NT2/D1 (cell line): ENCODE data around the gene PIWIL4.

Experiments used
- SUZ12 ChIP-seq: IDR thresholded peaks from 2 replicates; pipeline ENCODE4 v1.6.1; 2011; ENCODE audit not compliant: insufficient read length, insufficient read depth; ENCODE audit errors: extremely low read depth
- YY1 ChIP-seq: IDR thresholded peaks from 2 replicates; pipeline ENCODE4 v1.6.1; 2011; ENCODE audit not compliant: insufficient read length, insufficient read depth
- ZNF274 ChIP-seq: IDR thresholded peaks from 2 replicates; pipeline ENCODE4 v1.6.1; 2011; ENCODE audit warnings: mild to moderate bottlenecking, low read depth, low read length

DNA sequence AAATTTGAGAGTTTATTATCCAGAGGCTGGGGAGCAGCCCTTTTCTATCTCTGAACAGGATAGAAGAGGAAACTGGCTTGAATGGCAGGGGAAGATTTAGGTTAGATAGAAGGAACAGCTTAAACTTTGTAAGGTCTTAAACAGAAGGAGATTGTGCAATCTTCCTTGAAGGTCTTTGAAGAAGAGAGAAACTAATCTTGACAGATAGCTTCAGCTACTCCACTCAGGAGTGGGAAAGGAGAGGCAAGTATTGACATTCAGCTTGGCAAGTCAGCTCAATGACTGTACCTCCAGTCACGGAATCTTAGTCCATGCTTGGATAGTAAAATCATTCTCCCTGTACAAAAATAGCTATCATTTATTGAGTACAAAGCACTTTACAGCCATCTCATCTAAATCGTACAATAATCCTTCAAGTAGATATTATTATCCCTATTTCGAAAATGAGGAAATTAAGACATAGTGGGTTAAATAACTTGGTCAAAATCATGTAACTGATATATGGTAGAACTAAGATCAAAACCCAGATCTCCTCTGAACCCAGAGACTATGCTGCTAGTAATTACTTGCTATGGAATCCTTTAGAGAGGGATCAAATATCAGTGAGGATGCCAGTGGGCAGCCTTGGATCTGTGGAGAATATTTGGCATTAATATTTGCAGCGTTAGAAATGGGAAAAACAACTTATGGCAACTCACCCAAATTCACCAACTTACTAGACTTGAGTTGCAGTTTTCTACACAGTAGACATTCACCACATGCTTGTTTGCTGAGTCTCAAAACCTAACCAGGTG is 40.3 kb upstream of the PIWIL4 start:
- TF ChIP-seq YY1 (no peak), ZNF274 (no peak), SUZ12 (no peak)
